Measurements from ENCODE around the gene C12orf50.

Gene C12orf50

DNA sequence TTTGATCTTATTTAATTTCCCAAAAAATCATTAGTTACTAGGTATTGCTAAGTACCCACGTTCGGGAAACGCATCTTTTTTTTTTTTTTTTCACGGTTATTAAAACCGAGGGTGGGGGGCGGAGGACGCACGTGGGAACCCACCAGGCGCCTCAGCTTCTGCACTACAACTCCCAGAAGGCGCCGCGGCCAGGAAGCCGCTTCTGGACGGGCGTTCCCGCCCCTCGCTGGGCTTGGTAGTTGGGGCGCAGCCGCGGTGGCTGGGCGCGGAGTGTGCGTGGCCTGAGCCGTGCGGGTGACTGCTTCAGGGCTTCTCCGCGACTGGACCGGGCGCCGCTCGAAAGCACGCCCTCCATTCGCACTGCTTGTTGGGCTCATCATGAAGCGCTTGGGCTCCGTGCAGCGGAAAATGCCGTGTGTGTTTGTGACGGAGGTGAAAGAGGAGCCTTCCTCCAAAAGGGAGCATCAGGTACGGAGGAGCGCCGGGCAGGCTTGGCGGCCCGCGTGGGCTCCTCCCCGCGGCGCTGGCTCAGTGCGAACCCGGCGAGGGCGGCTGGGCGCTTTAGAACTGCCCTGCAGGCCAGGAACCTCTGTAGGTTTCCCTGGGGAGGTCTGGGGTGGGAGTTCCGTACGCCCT, 6.2 kb upstream of the C12orf50 start (continued):
- TF ChIP-seq TCF7L2 (IDR thresholded peaks at IDR 0.05; ENCODE audit: borderline replicate concordance, low read depth, low read length): no peak
- TF ChIP-seq SCRT2 (tag by site-specific recombination; IDR thresholded peaks at IDR 0.05): peak; percentile 89
- 0 out of 2 replicates have a peak, but pooled peaks have one; percentile 12 for TF ChIP-seq ZNF341 (tag by site-specific recombination; IDR thresholded peaks at IDR 0.05; ENCODE audit: low read depth)
- TF ChIP-seq ZNF416 (tag by site-specific recombination; IDR thresholded peaks at IDR 0.05): no peak
- no peak for TF ChIP-seq RBAK (tag by site-specific recombination; IDR thresholded peaks at IDR 0.05)
- TF ChIP-seq, protein P1, sequence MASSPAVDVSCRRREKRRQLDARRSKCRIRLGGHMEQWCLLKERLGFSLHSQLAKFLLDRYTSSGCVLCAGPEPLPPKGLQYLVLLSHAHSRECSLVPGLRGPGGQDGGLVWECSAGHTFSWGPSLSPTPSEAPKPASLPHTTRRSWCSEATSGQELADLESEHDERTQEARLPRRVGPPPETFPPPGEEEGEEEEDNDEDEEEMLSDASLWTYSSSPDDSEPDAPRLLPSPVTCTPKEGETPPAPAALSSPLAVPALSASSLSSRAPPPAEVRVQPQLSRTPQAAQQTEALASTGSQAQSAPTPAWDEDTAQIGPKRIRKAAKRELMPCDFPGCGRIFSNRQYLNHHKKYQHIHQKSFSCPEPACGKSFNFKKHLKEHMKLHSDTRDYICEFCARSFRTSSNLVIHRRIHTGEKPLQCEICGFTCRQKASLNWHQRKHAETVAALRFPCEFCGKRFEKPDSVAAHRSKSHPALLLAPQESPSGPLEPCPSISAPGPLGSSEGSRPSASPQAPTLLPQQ (tag by site-specific recombination; IDR thresholded peaks at IDR 0.05): peak; percentile 55; the same call in 1 of the 2 replicates
- no peak for TF ChIP-seq ZFP69B (tag by site-specific recombination; IDR thresholded peaks at IDR 0.05)
- no peak for TF ChIP-seq ZNF202 (tag by site-specific recombination; IDR thresholded peaks at IDR 0.05; ENCODE audit: borderline replicate concordance)
- peak; percentile 55; the same call in 1 of the 2 replicates for TF ChIP-seq WT1 (tag by site-specific recombination; IDR thresholded peaks at IDR 0.05)
- no peak for TF ChIP-seq INSM2 (tag by site-specific recombination; IDR thresholded peaks at IDR 0.05)
- TF ChIP-seq ZNF280C (tag by site-specific recombination; IDR thresholded peaks at IDR 0.05): no peak
- TF ChIP-seq, protein P2, sequence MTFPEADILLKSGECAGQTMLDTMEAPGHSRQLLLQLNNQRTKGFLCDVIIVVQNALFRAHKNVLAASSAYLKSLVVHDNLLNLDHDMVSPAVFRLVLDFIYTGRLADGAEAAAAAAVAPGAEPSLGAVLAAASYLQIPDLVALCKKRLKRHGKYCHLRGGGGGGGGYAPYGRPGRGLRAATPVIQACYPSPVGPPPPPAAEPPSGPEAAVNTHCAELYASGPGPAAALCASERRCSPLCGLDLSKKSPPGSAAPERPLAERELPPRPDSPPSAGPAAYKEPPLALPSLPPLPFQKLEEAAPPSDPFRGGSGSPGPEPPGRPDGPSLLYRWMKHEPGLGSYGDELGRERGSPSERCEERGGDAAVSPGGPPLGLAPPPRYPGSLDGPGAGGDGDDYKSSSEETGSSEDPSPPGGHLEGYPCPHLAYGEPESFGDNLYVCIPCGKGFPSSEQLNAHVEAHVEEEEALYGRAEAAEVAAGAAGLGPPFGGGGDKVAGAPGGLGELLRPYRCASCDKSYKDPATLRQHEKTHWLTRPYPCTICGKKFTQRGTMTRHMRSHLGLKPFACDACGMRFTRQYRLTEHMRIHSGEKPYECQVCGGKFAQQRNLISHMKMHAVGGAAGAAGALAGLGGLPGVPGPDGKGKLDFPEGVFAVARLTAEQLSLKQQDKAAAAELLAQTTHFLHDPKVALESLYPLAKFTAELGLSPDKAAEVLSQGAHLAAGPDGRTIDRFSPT (tag by site-specific recombination; IDR thresholded peaks at IDR 0.05): no peak
- TF ChIP-seq MZF1 (tag by site-specific recombination; IDR thresholded peaks at IDR 0.05; ENCODE audit: borderline replicate concordance): no peak
- TF ChIP-seq KLF10 (tag by site-specific recombination; IDR thresholded peaks at IDR 0.05): no peak
- no peak for TF ChIP-seq ZNF350 (tag by site-specific recombination; IDR thresholded peaks at IDR 0.05)
- no peak for TF ChIP-seq ZNF571 (tag by site-specific recombination; IDR thresholded peaks at IDR 0.05)
- no peak for TF ChIP-seq ZNF707 (tag by site-specific recombination; IDR thresholded peaks at IDR 0.05)
- TF ChIP-seq ZNF776 (tag by site-specific recombination; IDR thresholded peaks at IDR 0.05; ENCODE audit: borderline replicate concordance): no peak
- no peak for TF ChIP-seq YY2 (tag by site-specific recombination; IDR thresholded peaks at IDR 0.05)
- peak; percentile 38; the same call in 1 of the 2 replicates for TF ChIP-seq ZBTB11 (tag by site-specific recombination; conservative IDR thresholded peaks at IDR 0.05; ENCODE audit: low read depth)
- TF ChIP-seq ZNF174 (tag by site-specific recombination; IDR thresholded peaks at IDR 0.05): no peak
- TF ChIP-seq ZEB2 (tag by site-specific recombination; IDR thresholded peaks at IDR 0.05): peak; percentile 74; the same call in 1 of the 2 replicates
- no peak for TF ChIP-seq ZNF211 (tag by site-specific recombination; IDR thresholded peaks at IDR 0.05; ENCODE audit: low read depth)
- peak; percentile 61; the same call in 1 of the 2 replicates for TF ChIP-seq KLF16 (tag by site-specific recombination; IDR thresholded peaks at IDR 0.05)
- TF ChIP-seq, protein P3, sequence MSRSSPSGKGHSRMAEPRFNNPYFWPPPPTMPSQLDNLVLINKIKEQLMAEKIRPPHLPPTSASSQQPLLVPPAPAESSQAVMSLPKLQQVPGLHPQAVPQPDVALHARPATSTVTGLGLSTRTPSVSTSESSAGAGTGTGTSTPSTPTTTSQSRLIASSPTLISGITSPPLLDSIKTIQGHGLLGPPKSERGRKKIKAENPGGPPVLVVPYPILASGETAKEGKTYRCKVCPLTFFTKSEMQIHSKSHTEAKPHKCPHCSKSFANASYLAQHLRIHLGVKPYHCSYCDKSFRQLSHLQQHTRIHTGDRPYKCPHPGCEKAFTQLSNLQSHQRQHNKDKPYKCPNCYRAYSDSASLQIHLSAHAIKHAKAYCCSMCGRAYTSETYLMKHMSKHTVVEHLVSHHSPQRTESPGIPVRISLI (tag by site-specific recombination; IDR thresholded peaks at IDR 0.05): peak; percentile 84; the same call in 1 of the 2 replicates
- TF ChIP-seq ZNF677 (tag by site-specific recombination; IDR thresholded peaks at IDR 0.05): no peak
